Stimulated activated CD4-positive, alpha-beta T cell treated with anti-CD3 and anti-CD28 coated beads, Interleukin-15, amount 100 ng/mL, for 24 hours (primary cell): Measurements from ENCODE around the gene ISYNA1.

Experiments
- DNase-seq: peaks from one replicate; pipeline ENCODE4 v3.0.0-alpha.2; 2020

Gene ISYNA1

GRCh38 chr19:18466354-18466753 is 28.4 kb upstream of the ISYNA1 start:
- DNase-seq: no peak

- DNase-seq: no peak
Measured at GRCh38 chr19:18465964-18466339, 28.0 kb upstream of the ISYNA1 start.

GRCh38 chr19:18465214-18465963 is 27.5 kb upstream of the ISYNA1 start:
- no peak for DNase-seq

GRCh38 chr19:18464646-18465045 is 26.7 kb upstream of the ISYNA1 start:
- DNase-seq: no peak

- DNase-seq: no peak
Measured at GRCh38 chr19:18461471-18461870, 23.5 kb upstream of the ISYNA1 start.

GRCh38 chr19:18460900-18461299 is 23.0 kb upstream of the ISYNA1 start:
- no peak for DNase-seq

GRCh38 chr19:18457483-18458331 is 19.8 kb upstream of the ISYNA1 start:
- DNase-seq: no peak

- no peak for DNase-seq
Measured at GRCh38 chr19:18456974-18457373, 19.0 kb upstream of the ISYNA1 start.

GRCh38 chr19:18456279-18456678 is 18.3 kb upstream of the ISYNA1 start:
- no peak for DNase-seq

GRCh38 chr19:18453269-18454024 is 15.5 kb upstream of the ISYNA1 start:
- DNase-seq: no peak

- DNase-seq: no peak
Measured at GRCh38 chr19:18452386-18452785, 14.5 kb upstream of the ISYNA1 start.

- DNase-seq: peak; percentile 90
Measured at GRCh38 chr19:18450931-18451836, 13.3 kb upstream of the ISYNA1 start.

- no peak for DNase-seq
Measured at GRCh38 chr19:18450021-18450930, 12.3 kb upstream of the ISYNA1 start.

GRCh38 chr19:18449552-18449951 is 11.6 kb upstream of the ISYNA1 start:
- DNase-seq: no peak

GRCh38 chr19:18446811-18447359 is 9.0 kb upstream of the ISYNA1 start:
- DNase-seq: no peak

GRCh38 chr19:18446145-18446810 is 8.3 kb upstream of the ISYNA1 start:
- DNase-seq: no peak

GRCh38 chr19:18445262-18445948 is 7.5 kb upstream of the ISYNA1 start:
- DNase-seq: no peak

- DNase-seq: no peak
Measured at GRCh38 chr19:18444513-18444912, 6.6 kb upstream of the ISYNA1 start.

- no peak for DNase-seq
Measured at GRCh38 chr19:18443831-18444230, 5.9 kb upstream of the ISYNA1 start.

- no peak for DNase-seq
Measured at GRCh38 chr19:18443406-18443805, 5.5 kb upstream of the ISYNA1 start.
